Activated CD8-positive, alpha-beta T cell treated with anti-CD3 and anti-CD28 coated beads for 36 hours (primary cell): ENCODE data around the gene METAP1D. TPM values are rescaled to one million over a fixed set of nuclear protein-coding genes. Genes with fewer than 3 reads are reported as not detected.
"Not testable (repeated sequence)": the region's sequence is repeated elsewhere in the genome, so short reads cannot be mapped to it uniquely, and the experiment has no call there.

Experiments used
- ATAC-seq: fragments of 200-7000 bp; cut with Tn5 transposase; one replicate; pipeline ENCODE4 v1.10.0; 2021; ENCODE audit warnings: mild to moderate bottlenecking, moderate library complexity
- CTCF ChIA-PET: fragments of 350-600 bp; sonication (Branson Sonifier 250); formaldehyde crosslinking; loops from one replicate; lab custom pipeline; 2021; ENCODE audit warnings: antibody characterized with exemption; lab: Charles Lee
- POLR2A ChIA-PET: fragments of 350-600 bp; sonication (Branson Sonifier 250); formaldehyde crosslinking; loops from one replicate; lab custom pipeline; 2021; ENCODE audit warnings: antibody characterized with exemption; lab: Charles Lee
- DNase-seq: peaks from one replicate; pipeline ENCODE4 v3.0.0-alpha.2; 2020
- H3K27ac Mint-ChIP-seq: one replicate; pipeline ENCODE4 v1.8.0; 2021; ENCODE audit warnings: mild to moderate bottlenecking, mixed read lengths
- H3K27me3 Mint-ChIP-seq: one replicate; pipeline ENCODE4 v1.8.0; 2021; ENCODE audit warnings: mixed read lengths
- H3K36me3 Mint-ChIP-seq: one replicate; pipeline ENCODE4 v1.8.0; 2021; ENCODE audit warnings: low read depth, mixed read lengths
- H3K4me1 Mint-ChIP-seq: one replicate; pipeline ENCODE4 v1.8.0; 2021; ENCODE audit warnings: low read depth, mixed read lengths
- H3K4me3 Mint-ChIP-seq: one replicate; pipeline ENCODE4 v1.8.0; 2021; ENCODE audit warnings: mild to moderate bottlenecking, moderate library complexity, mixed read lengths
- H3K9me3 Mint-ChIP-seq: one replicate; pipeline ENCODE4 v1.8.0; 2021; ENCODE audit warnings: mixed read lengths
- CTCF ChIP-seq: fragments of 200-600 bp; IDR thresholded peaks from one replicate; pipeline ENCODE4 v1.8.0; 2022; ENCODE audit warnings: antibody characterized with exemption, mild to moderate bottlenecking
- intact Hi-C: fragments of 100-400 bp; cut with micrococcal nuclease; formaldehyde crosslinking; loops from one replicate; pipeline ENCODE4 v1.10.0; 2022
- total RNA-seq, 2 experiments: library from RNA; stranded (reverse); gene quantifications; one replicate each; pipeline ENCODE4 v1.2.3, GENCODE V29; 2021

Gene METAP1D
- total RNA-seq, 2 experiments from 2014 or later, result 5.4 to 8.8 TPM

GRCh38 chr2:171968509-171968908 is 31.2 kb upstream of the METAP1D start:
- no peak for TF ChIP-seq CTCF
- Mint-ChIP-seq H3K4me3 (no peak overlapping the region), H3K36me3 (peaks cover 42% of the 10 kb centered on the region), H3K4me1 (peaks cover 21% of the 10 kb centered on the region), H3K9me3 (no peaks in the 10 kb centered on the region), H3K27ac (no peak overlapping the region), H3K27me3 (no peaks in the 10 kb centered on the region)
- POLR2A ChIA-PET, result no interaction called here
- no peak for DNase-seq
- no peak for ATAC-seq
- CTCF ChIA-PET, result interaction anchor here (1.1 kb wide), 1 partner anchor 159 kb away, joined by 3 read pairs; no protein-coding TSS in a partner anchor
- intact Hi-C loops, result no loop called here

- H3K9me3 Mint-ChIP-seq, result no peaks in the 10 kb centered on the region
- ATAC-seq, result no peak
- peaks cover 6% of the 10 kb centered on the region for H3K4me1 Mint-ChIP-seq
- H3K4me3 Mint-ChIP-seq, result no peak overlapping the region
- no peaks in the 10 kb centered on the region for H3K27me3 Mint-ChIP-seq
- no peak for TF ChIP-seq CTCF
- ChIA-PET CTCF (interaction anchor here (1.0 kb wide), 1 partner anchor 8 kb away, joined by 5 read pairs; no protein-coding TSS in a partner anchor), POLR2A (interaction anchor here (0.8 kb wide), 1 partner anchor 32 kb away, joined by 3 read pairs; no protein-coding TSS in a partner anchor)
- intact Hi-C loops, result no loop called here
- peaks cover 40% of the 10 kb centered on the region for H3K36me3 Mint-ChIP-seq
- no peak for DNase-seq
- H3K27ac Mint-ChIP-seq, result no peak overlapping the region
Measured at GRCh38 chr2:171972329-171972982, 27.3 kb upstream of the METAP1D start.

GRCh38 chr2:171979103-171979502 is 20.6 kb upstream of the METAP1D start:
- no peak for DNase-seq
- intact Hi-C loops, result no loop called here
- Mint-ChIP-seq H3K36me3 (peaks cover 56% of the 10 kb centered on the region), H3K27ac (no peak overlapping the region), H3K4me3 (no peak overlapping the region), H3K4me1 (no peaks in the 10 kb centered on the region), H3K9me3 (no peaks in the 10 kb centered on the region), H3K27me3 (no peaks in the 10 kb centered on the region)
- ChIA-PET POLR2A (interaction anchor here (0.6 to 1.1 kb wide), 2 partner anchors 18 to 161 kb away, joined by 4 to 5 read pairs; no protein-coding TSS in a partner anchor), CTCF (interaction anchor here (1.2 kb wide), 1 partner anchor 12 kb away, joined by 3 read pairs; no protein-coding TSS in a partner anchor)
- no peak for TF ChIP-seq CTCF
- no peak for ATAC-seq

- ATAC-seq, intact Hi-C loops, H3K27me3 Mint-ChIP-seq, H3K4me1 Mint-ChIP-seq, POLR2A ChIA-PET, H3K27ac Mint-ChIP-seq, H3K4me3 Mint-ChIP-seq, DNase-seq, H3K9me3 Mint-ChIP-seq, CTCF ChIA-PET: not testable (repeated sequence)
- H3K36me3 Mint-ChIP-seq, result peaks cover 29% of the 10 kb centered on the region
Measured at GRCh38 chr2:171983924-171984323, 15.8 kb upstream of the METAP1D start.

GRCh38 chr2:171985076-171985475 is 14.7 kb upstream of the METAP1D start:
- intact Hi-C loops, result no loop called here
- ATAC-seq, result no peak

More at GRCh38 chr2:171985076-171985475, 14.7 kb upstream of the METAP1D start:
- H3K27ac Mint-ChIP-seq, result no peak overlapping the region
- TF ChIP-seq CTCF, result no peak
- H3K36me3 Mint-ChIP-seq, result peaks cover 22% of the 10 kb centered on the region
- no peak overlapping the region for H3K4me3 Mint-ChIP-seq
- no peaks in the 10 kb centered on the region for H3K27me3 Mint-ChIP-seq
- H3K9me3 Mint-ChIP-seq, result no peaks in the 10 kb centered on the region
- ChIA-PET CTCF (no interaction called here), POLR2A (interaction anchor here (0.6 to 0.8 kb wide), 2 partner anchors 14 to 456 kb away, joined by 3 read pairs; partner anchors contain the start of gene METAP1D)
- no peaks in the 10 kb centered on the region for H3K4me1 Mint-ChIP-seq
- no peak for DNase-seq
